ENCODE data around the gene ZBTB34. TPM values are rescaled to one million over a fixed set of nuclear protein-coding genes. Genes with fewer than 3 reads are reported as not detected.

Gene ZBTB34
- total RNA-seq, 1 experiment from 2014 or later, result 15.8 TPM

GRCh38 chr9:126925876-126926275 lies 65.4 kb downstream of the ZBTB34 start:
- no peaks in the 10 kb centered on the region for H3K79me1 ChIP-seq (ENCODE audit: insufficient read depth, low read depth, low read length, poor library complexity, severe bottlenecking)
- no peak overlapping the region for H4K8ac ChIP-seq (replicated peaks; ENCODE audit: insufficient read length, low read depth, low read length)
- Mint-ChIP-seq H3K27ac (no peak overlapping the region), H3K27me3 (ENCODE audit: low read depth) (no peaks in the 10 kb centered on the region; the same call in 1 of the 2 replicates), H3K4me1 (0 out of 4 replicates have a peak, but pooled peaks cover 0 to 5% of the 10 kb centered on the region in 2 experiments), H3K4me3 (no peak overlapping the region), H3K36me3 (ENCODE audit: insufficient read depth in 1 of 3, low read depth in 3 of 3) (no peaks in the 10 kb centered on the region; a peak in 1 of 7 replicates), H3K9me3 (no peaks in the 10 kb centered on the region)
- no peak overlapping the region for H3K14ac ChIP-seq (ENCODE audit: insufficient read depth, low read length)
- no peak for DNase-seq
- no peak for TF ChIP-seq CTCF (conservative IDR thresholded peaks at IDR 0.05)
- H3K27me3 ChIP-seq (ENCODE audit: insufficient read depth, low read length), result no peaks in the 10 kb centered on the region
- no peak overlapping the region for H2BK5ac ChIP-seq (ENCODE audit: insufficient read length, low read length)
- H4K91ac ChIP-seq (ENCODE audit: insufficient read length, low read depth, low read length), result no peak overlapping the region
- no peak overlapping the region for H2AFZ ChIP-seq (ENCODE audit: low read length)
- H3K79me2 ChIP-seq (ENCODE audit: insufficient read depth, low read length), result no peaks in the 10 kb centered on the region
- no peak overlapping the region for H3K4ac ChIP-seq (ENCODE audit: low read depth, low read length)
- no peak overlapping the region for H3K4me2 ChIP-seq (ENCODE audit: insufficient read depth, insufficient read length, low read length)
- no peaks in the 10 kb centered on the region for H4K20me1 ChIP-seq (ENCODE audit: control insufficient read depth, insufficient read depth, insufficient read length)
- no peak overlapping the region for H2AK5ac ChIP-seq (ENCODE audit: insufficient read length, low read length)
- H3K27ac ChIP-seq (ENCODE audit: insufficient read length, low read depth, low read length), result no peak overlapping the region
- H2BK20ac ChIP-seq (ENCODE audit: low read depth, low read length, poor library complexity, severe bottlenecking), result no peak overlapping the region
- no peak overlapping the region for H3K23ac ChIP-seq (ENCODE audit: insufficient read length, low read depth, low read length)
- no peak overlapping the region for H3K18ac ChIP-seq (ENCODE audit: insufficient read length, low read depth, low read length)
- H3K9me3 ChIP-seq (ENCODE audit: control insufficient read depth, low read depth, low read length), result no peaks in the 10 kb centered on the region
- no peak overlapping the region for H2BK120ac ChIP-seq (ENCODE audit: low read depth, low read length, poor library complexity, severe bottlenecking)
- no peak overlapping the region for H2BK12ac ChIP-seq (ENCODE audit: insufficient read length, low read depth, low read length)
- no peak overlapping the region for H2BK15ac ChIP-seq (ENCODE audit: low read depth, low read length)
- no peaks in the 10 kb centered on the region for H3K23me2 ChIP-seq (ENCODE audit: insufficient read length, low read depth, low read length, poor library complexity, severe bottlenecking)
- H3K4me1 ChIP-seq (ENCODE audit: insufficient read depth, low read length), result no peaks in the 10 kb centered on the region
- H3K9ac ChIP-seq (ENCODE audit: extremely low read depth, insufficient read length, low read length), result no peak overlapping the region
- H4K5ac ChIP-seq (ENCODE audit: insufficient read length, low read depth, low read length), result no peak overlapping the region
- no peak overlapping the region for H3T11ph ChIP-seq (ENCODE audit: low read length)
- no peak overlapping the region for H3K56ac ChIP-seq (ENCODE audit: insufficient read length, low read depth, low read length)
